ENCODE measurements around the gene TEX2.

The TEX2 gene

GRCh38 chr17:64282753-64283080, 19.7 kb upstream of the TEX2 start:
- Histone ChIP-seq H3K9me3 (ENCODE audit: low read length) (no peaks in the 10 kb centered on the region), H3K4me3 (ENCODE audit: low read depth in 1 of 2, low read length in 2 of 2) (no peak overlapping the region), H3K9ac (ENCODE audit: low read length) (no peak overlapping the region), H3K4me1 (ENCODE audit: insufficient read depth, low read length) (peaks cover 10% of the 10 kb centered on the region), H3K27me3 (ENCODE audit: control insufficient read depth in 1 of 2, insufficient read depth in 2 of 2, low read length in 2 of 2) (no peaks in the 10 kb centered on the region), H3K27ac (ENCODE audit: low read depth, low read length) (no peak overlapping the region), H3K36me3 (ENCODE audit: insufficient read depth, low read length) (no peaks in the 10 kb centered on the region)

- Histone ChIP-seq H3K9me3 (ENCODE audit: low read length) (no peaks in the 10 kb centered on the region), H3K36me3 (ENCODE audit: insufficient read depth, low read length) (no peaks in the 10 kb centered on the region), H3K4me3 (ENCODE audit: low read depth in 1 of 2, low read length in 2 of 2) (no peak overlapping the region), H3K27ac (ENCODE audit: low read depth, low read length) (no peak overlapping the region), H3K4me1 (ENCODE audit: insufficient read depth, low read length) (peaks cover 14% of the 10 kb centered on the region), H3K9ac (ENCODE audit: low read length) (no peak overlapping the region), H3K27me3 (ENCODE audit: control insufficient read depth in 1 of 2, insufficient read depth in 2 of 2, low read length in 2 of 2) (no peaks in the 10 kb centered on the region)
Measured at GRCh38 chr17:64281962-64282752, 19.1 kb upstream of the TEX2 start.

DNA sequence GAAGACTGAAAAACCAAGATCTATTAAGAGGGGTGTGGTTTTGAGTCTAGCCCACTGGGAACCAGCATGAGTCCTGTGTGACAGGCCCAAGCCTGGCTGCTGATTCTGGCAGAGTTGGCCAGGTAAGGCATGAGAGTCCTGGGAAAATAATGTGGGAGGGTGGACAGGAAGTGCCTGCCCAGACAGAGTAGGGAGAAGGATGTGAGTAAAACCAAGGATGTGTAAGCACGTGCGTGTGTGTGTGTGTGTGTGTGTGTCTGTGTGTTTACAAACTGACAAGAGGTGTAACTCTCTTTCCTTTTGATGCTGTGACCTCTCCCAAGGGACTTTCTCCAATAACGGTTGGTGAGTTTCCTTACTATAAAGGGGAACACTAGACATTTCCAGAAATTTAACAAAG, 15.6 kb upstream of the TEX2 start:
- no peak overlapping the region for H3K27ac ChIP-seq (ENCODE audit: low read depth, low read length)
- no peaks in the 10 kb centered on the region for H3K36me3 ChIP-seq (ENCODE audit: insufficient read depth, low read length)
- H3K4me1 ChIP-seq (ENCODE audit: insufficient read depth, low read length), result peaks cover 16% of the 10 kb centered on the region
- H3K4me3 ChIP-seq (ENCODE audit: low read depth in 1 of 2, low read length in 2 of 2), result no peak overlapping the region
- no peaks in the 10 kb centered on the region for H3K27me3 ChIP-seq (ENCODE audit: control insufficient read depth in 1 of 2, insufficient read depth in 2 of 2, low read length in 2 of 2)
- no peaks in the 10 kb centered on the region for H3K9me3 ChIP-seq (ENCODE audit: low read length)
- no peak overlapping the region for H3K9ac ChIP-seq (ENCODE audit: low read length)

DNA sequence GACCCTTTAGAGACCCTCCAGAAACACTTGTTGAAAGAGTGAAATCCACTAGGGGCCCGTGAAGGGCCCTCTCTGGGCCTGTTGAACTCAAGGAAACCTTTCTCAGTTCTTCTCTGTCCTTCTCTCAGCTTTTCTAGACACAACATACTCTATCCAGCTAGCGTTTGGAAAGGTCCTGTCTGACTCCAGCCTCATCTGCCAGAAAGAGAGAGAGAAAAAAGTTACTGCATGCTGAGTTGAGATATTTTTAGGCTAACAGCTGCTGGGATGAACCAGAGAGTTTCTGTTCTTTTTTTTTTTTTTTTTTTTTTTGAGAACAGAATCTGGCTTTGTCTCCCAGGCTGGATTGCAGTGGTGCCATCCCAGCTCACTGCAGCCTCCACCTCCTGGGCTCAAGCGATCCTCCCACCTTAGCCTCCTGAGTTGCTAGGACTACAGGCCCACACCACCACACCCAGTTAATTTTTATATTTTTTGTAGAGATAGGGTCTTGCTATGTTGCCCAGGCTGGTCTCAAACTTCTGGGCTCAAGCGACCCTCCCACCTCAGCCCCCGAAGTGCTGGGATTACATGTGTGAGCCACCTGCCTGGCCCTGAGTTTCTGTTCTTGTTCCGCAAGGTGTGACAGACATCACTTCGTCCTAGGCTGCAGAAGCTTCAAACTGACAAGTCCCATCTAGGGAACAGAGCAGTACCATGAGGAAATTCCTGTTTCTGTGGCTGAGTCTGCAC, 14.9 kb upstream of the TEX2 start:
- Histone ChIP-seq H3K36me3 (ENCODE audit: insufficient read depth, low read length) (no peaks in the 10 kb centered on the region), H3K27me3 (ENCODE audit: control insufficient read depth in 1 of 2, insufficient read depth in 2 of 2, low read length in 2 of 2) (no peaks in the 10 kb centered on the region), H3K4me3 (ENCODE audit: low read depth in 1 of 2, low read length in 2 of 2) (no peak overlapping the region), H3K9me3 (ENCODE audit: low read length) (no peaks in the 10 kb centered on the region), H3K9ac (ENCODE audit: low read length) (no peak overlapping the region), H3K27ac (ENCODE audit: low read depth, low read length) (peak overlapping the region; percentile 23), H3K4me1 (ENCODE audit: insufficient read depth, low read length) (peaks cover 16% of the 10 kb centered on the region)

DNA sequence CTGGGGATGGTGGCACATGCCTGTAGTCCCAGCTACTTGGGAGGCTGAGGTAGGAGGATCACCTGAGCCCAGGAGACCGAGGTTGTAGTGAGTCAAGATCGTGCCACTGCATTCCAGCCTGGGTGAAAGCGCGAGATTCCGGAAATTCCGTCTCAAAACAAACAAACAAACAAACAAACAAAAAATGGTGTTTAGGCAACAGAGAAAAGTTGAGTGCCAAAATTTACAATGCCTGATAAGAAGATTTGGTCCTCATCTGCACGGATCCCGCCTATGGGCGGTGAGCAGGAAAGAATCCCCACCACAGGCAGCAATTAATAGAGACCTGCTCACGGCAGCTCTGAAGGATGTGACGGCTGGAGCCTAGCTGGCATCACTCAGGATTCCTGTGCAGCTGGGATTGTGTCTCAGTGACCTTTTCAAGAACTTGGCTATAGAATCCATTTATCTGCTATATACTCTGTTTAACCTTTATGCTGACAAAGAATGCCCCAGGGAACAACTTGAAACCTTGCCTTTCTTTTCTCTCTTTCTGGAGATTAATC, 14.0 kb upstream of the TEX2 start:
- H3K4me3 ChIP-seq (ENCODE audit: low read depth in 1 of 2, low read length in 2 of 2), result no peak overlapping the region
- no peaks in the 10 kb centered on the region for H3K9me3 ChIP-seq (ENCODE audit: low read length)
- H3K36me3 ChIP-seq (ENCODE audit: insufficient read depth, low read length), result no peaks in the 10 kb centered on the region
- no peak overlapping the region for H3K9ac ChIP-seq (ENCODE audit: low read length)
- no peak overlapping the region for H3K27ac ChIP-seq (ENCODE audit: low read depth, low read length)
- no peaks in the 10 kb centered on the region for H3K27me3 ChIP-seq (ENCODE audit: control insufficient read depth in 1 of 2, insufficient read depth in 2 of 2, low read length in 2 of 2)
- peaks cover 14% of the 10 kb centered on the region for H3K4me1 ChIP-seq (ENCODE audit: insufficient read depth, low read length)

DNA sequence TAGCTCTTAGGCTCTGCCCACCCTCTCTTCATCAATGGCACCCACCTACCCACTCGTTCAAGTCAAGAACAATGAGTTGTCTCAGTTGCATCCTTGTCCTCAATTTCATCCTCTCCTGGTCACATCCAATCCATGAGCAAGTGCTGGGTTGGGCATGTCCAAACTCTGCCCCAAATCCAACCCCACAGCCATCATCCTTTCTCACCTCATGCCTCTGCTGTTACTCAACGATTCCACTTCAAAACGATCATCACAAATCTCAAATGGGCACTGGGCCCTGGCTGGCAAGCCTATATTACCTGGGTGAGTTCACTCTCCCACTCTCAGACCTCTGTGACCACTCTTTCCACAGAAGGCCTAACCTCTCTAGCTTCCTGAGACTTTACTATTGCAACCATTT, 12.0 kb upstream of the TEX2 start:
- no peaks in the 10 kb centered on the region for H3K36me3 ChIP-seq (ENCODE audit: insufficient read depth, low read length)
- H3K9ac ChIP-seq (ENCODE audit: low read length), result no peak overlapping the region
- H3K4me3 ChIP-seq (ENCODE audit: low read depth in 1 of 2, low read length in 2 of 2), result no peak overlapping the region
- H3K27me3 ChIP-seq (ENCODE audit: control insufficient read depth in 1 of 2, insufficient read depth in 2 of 2, low read length in 2 of 2), result no peaks in the 10 kb centered on the region
- H3K27ac ChIP-seq (ENCODE audit: low read depth, low read length), result no peak overlapping the region
- H3K9me3 ChIP-seq (ENCODE audit: low read length), result no peaks in the 10 kb centered on the region
- peaks cover 10% of the 10 kb centered on the region for H3K4me1 ChIP-seq (ENCODE audit: insufficient read depth, low read length)

GRCh38 chr17:64273006-64273405, 9.9 kb upstream of the TEX2 start:
- Histone ChIP-seq H3K4me3 (ENCODE audit: low read depth in 1 of 2, low read length in 2 of 2) (no peak overlapping the region), H3K27ac (ENCODE audit: low read depth, low read length) (no peak overlapping the region), H3K36me3 (ENCODE audit: insufficient read depth, low read length) (no peaks in the 10 kb centered on the region), H3K9me3 (ENCODE audit: low read length) (no peaks in the 10 kb centered on the region), H3K27me3 (ENCODE audit: control insufficient read depth in 1 of 2, insufficient read depth in 2 of 2, low read length in 2 of 2) (no peaks in the 10 kb centered on the region), H3K9ac (ENCODE audit: low read length) (no peak overlapping the region), H3K4me1 (ENCODE audit: insufficient read depth, low read length) (peaks cover 9% of the 10 kb centered on the region)

GRCh38 chr17:64270885-64271284, 7.8 kb upstream of the TEX2 start:
- H3K9me3 ChIP-seq (ENCODE audit: low read length), result no peaks in the 10 kb centered on the region
- H3K27me3 ChIP-seq (ENCODE audit: control insufficient read depth in 1 of 2, insufficient read depth in 2 of 2, low read length in 2 of 2), result no peaks in the 10 kb centered on the region
- H3K36me3 ChIP-seq (ENCODE audit: insufficient read depth, low read length), result no peaks in the 10 kb centered on the region
- no peak overlapping the region for H3K9ac ChIP-seq (ENCODE audit: low read length)
- H3K4me1 ChIP-seq (ENCODE audit: insufficient read depth, low read length), result no peaks in the 10 kb centered on the region
- H3K27ac ChIP-seq (ENCODE audit: low read depth, low read length), result no peak overlapping the region
- H3K4me3 ChIP-seq (ENCODE audit: low read depth in 1 of 2, low read length in 2 of 2), result no peak overlapping the region

DNA sequence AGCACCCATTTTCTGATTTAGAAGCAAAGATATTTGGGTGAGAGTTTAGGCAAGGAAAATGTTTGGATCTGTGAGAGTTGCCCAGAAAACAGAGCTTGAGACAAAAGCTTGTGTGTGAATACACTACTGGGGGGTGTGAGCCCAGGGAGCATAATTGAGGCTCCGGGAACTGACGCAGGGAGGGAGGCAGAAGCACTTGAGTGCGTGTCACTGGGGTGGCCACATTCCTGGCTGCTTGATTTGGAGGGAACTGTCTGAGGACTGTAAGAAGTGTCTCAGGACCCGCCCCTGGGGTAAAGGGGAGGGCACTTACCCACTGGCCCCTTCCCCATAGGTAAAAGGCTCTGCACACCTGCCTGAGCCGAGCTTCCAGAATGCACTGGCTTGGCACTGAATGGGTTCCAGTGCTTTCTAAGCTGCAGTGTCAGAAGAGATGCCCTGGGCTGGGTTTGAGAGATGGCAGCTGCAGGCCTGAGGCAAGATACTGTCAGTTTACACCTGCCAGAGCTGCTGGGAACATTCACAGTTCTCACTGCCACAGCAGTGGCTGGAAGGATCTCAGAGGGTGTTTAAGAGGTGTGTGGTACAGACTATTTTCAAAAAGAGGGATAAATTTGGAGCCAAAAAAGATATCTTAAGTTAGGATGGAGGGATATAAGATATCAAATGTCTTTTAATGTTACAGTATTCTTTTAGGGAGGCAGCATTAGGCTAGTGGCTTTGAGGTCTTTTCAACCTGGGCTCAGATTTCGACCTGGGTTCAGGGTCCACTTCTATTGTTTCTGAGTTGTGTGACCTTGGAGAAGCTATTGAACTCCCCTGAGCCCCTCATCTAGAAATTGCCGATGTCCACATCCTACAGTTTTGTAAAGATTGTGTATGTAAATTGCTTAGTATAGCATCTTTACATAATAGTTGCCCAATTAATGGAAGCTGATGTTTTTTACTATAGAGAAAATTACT, 6.9 kb upstream of the TEX2 start:
- H3K9ac ChIP-seq (ENCODE audit: low read length), result no peak overlapping the region
- H3K4me1 ChIP-seq (ENCODE audit: insufficient read depth, low read length), result no peaks in the 10 kb centered on the region
- no peaks in the 10 kb centered on the region for H3K36me3 ChIP-seq (ENCODE audit: insufficient read depth, low read length)
- no peak overlapping the region for H3K4me3 ChIP-seq (ENCODE audit: low read depth in 1 of 2, low read length in 2 of 2)
- H3K9me3 ChIP-seq (ENCODE audit: low read length), result no peaks in the 10 kb centered on the region
- H3K27ac ChIP-seq (ENCODE audit: low read depth, low read length), result no peak overlapping the region
- no peaks in the 10 kb centered on the region for H3K27me3 ChIP-seq (ENCODE audit: control insufficient read depth in 1 of 2, insufficient read depth in 2 of 2, low read length in 2 of 2)

- Histone ChIP-seq H3K9me3 (ENCODE audit: low read length) (no peaks in the 10 kb centered on the region), H3K4me3 (ENCODE audit: low read depth in 1 of 2, low read length in 2 of 2) (no peak overlapping the region), H3K36me3 (ENCODE audit: insufficient read depth, low read length) (no peaks in the 10 kb centered on the region), H3K9ac (ENCODE audit: low read length) (no peak overlapping the region), H3K27me3 (ENCODE audit: control insufficient read depth in 1 of 2, insufficient read depth in 2 of 2, low read length in 2 of 2) (no peaks in the 10 kb centered on the region), H3K27ac (ENCODE audit: low read depth, low read length) (no peak overlapping the region), H3K4me1 (ENCODE audit: insufficient read depth, low read length) (peaks cover 21% of the 10 kb centered on the region)
Measured at GRCh38 chr17:64264891-64265290, 1.8 kb upstream of the TEX2 start.
